BJ (cell line): ENCODE data around the gene TCP11. TPM values are rescaled to one million over a fixed set of nuclear protein-coding genes. Genes with fewer than 3 reads are reported as not detected.

Source experiments
- CTCF ChIA-PET: fragments of 350-600 bp; formaldehyde crosslinking; extraction: SDS; loops from one replicate; lab custom pipeline; 2021; ENCODE audit warnings: antibody characterized with exemption, inconsistent platforms; lab: Yijun Ruan, JAX
- POLR2A ChIA-PET: fragments of 300-600 bp; sonication (Branson Sonifier 250); formaldehyde crosslinking; extraction: SDS; loops from one replicate; lab custom pipeline; 2021; ENCODE audit warnings: antibody characterized with exemption; lab: Charles Lee
- DNase-seq: peaks from one replicate; pipeline ENCODE4 v3.0.0-alpha.2; 2011; ENCODE audit warnings: low read depth
- H3K27me3 ChIP-seq: 2 replicates; pipeline ENCODE4 v1.6.0; 2011; ENCODE audit warnings: low read length; ENCODE audit not compliant: control insufficient read depth, insufficient read depth
- H3K36me3 ChIP-seq: 2 replicates; pipeline ENCODE4 v1.5.1; 2011; ENCODE audit warnings: low read length; ENCODE audit not compliant: control insufficient read depth, insufficient read depth
- H3K4me3 ChIP-seq: 2 replicates; pipeline ENCODE4 v1.5.1; 2011; ENCODE audit warnings: low read depth, mild to moderate bottlenecking, control low read depth, low read length
- polyA plus RNA-seq: library from polyadenylated mRNA; depleted of rRNA; stranded (reverse); fragments of >200 nt; gene quantifications from 2 replicates; pipeline ENCODE4 v1.2.3, GENCODE V29; 2011
- TF ChIP-seq, protein P1 (sequence below): IDR thresholded peaks from 2 replicates; pipeline ENCODE4 v1.5.1; 2011; ENCODE audit warnings: low read depth, mild to moderate bottlenecking, control low read depth, inconsistent platforms, low read length, moderate library complexity; ENCODE audit not compliant: insufficient read depth

Gene TCP11
- polyA plus RNA-seq, 1 experiment = 0.23 TPM

GRCh38 chr6:35173427-35174087, 32.4 kb upstream of the TCP11 start:
- Histone ChIP-seq H3K27me3 (no peaks in the 10 kb centered on the region), H3K36me3 (no peaks in the 10 kb centered on the region), H3K4me3 (no peak overlapping the region)
- ChIA-PET POLR2A (no interaction called here), CTCF (interaction anchor here (1.1 to 1.8 kb wide), 3 partner anchors 12 to 32 kb away, joined by 3 to 6 read pairs (median 4); no protein-coding TSS in a partner anchor)
- no peak for DNase-seq
- TF ChIP-seq, protein P1, sequence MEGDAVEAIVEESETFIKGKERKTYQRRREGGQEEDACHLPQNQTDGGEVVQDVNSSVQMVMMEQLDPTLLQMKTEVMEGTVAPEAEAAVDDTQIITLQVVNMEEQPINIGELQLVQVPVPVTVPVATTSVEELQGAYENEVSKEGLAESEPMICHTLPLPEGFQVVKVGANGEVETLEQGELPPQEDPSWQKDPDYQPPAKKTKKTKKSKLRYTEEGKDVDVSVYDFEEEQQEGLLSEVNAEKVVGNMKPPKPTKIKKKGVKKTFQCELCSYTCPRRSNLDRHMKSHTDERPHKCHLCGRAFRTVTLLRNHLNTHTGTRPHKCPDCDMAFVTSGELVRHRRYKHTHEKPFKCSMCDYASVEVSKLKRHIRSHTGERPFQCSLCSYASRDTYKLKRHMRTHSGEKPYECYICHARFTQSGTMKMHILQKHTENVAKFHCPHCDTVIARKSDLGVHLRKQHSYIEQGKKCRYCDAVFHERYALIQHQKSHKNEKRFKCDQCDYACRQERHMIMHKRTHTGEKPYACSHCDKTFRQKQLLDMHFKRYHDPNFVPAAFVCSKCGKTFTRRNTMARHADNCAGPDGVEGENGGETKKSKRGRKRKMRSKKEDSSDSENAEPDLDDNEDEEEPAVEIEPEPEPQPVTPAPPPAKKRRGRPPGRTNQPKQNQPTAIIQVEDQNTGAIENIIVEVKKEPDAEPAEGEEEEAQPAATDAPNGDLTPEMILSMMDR = no peak

DNA sequence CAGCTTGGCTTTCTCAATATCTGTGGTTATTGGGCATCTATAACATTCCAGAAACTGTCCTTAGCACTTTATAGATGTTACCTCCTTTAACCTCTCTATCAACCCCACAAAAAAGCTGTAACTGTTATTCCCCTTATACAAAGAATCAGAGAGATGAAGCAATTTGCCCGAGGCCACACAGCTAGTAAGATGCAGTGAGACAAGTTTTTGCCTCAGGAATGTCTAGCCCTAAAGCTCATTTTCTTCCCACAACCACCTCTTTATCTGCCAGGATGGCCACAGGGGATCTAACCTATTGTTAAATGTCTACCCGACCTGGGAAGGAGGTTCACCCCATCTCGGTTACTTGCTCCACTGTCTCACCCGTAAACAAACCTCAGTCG, 31.9 kb upstream of the TCP11 start:
- POLR2A ChIA-PET = no interaction called here
- no peak overlapping the region for H3K4me3 ChIP-seq
- no peak for DNase-seq
- TF ChIP-seq, protein P1 = no peak
- H3K27me3 ChIP-seq = no peaks in the 10 kb centered on the region
- CTCF ChIA-PET = interaction anchor here (1.1 to 1.8 kb wide), 3 partner anchors 11 to 32 kb away, joined by 3 to 6 read pairs (median 4); no protein-coding TSS in a partner anchor
- no peaks in the 10 kb centered on the region for H3K36me3 ChIP-seq

DNA sequence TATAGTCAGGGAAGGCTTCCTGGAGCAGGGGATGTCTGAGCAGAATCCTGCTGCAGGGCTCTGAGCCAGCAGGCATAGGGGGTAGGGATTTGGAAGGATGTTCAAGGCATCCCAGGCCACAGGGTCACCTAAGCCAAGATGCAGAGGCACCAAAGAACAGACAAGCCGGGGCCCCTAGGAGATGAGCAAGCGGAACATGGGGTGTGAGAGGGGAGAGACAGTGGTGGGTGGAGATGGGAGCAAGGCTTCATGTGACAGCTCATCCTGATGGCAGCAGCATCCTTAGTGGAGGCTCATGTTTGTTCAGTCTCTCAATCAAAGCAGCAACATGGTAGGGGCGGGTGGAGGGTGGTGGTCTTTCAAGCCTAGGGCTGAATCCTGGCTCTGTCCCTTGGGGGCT, 29.8 kb upstream of the TCP11 start:
- no peak for DNase-seq
- Histone ChIP-seq H3K4me3 (no peak overlapping the region), H3K36me3 (no peaks in the 10 kb centered on the region), H3K27me3 (no peaks in the 10 kb centered on the region)
- POLR2A ChIA-PET = no interaction called here
- TF ChIP-seq, protein P1 = no peak
- CTCF ChIA-PET = interaction anchor here (1.0 to 1.3 kb wide), 3 partner anchors 11 to 184 kb away, joined by 3 to 6 read pairs (median 4); no protein-coding TSS in a partner anchor

DNA sequence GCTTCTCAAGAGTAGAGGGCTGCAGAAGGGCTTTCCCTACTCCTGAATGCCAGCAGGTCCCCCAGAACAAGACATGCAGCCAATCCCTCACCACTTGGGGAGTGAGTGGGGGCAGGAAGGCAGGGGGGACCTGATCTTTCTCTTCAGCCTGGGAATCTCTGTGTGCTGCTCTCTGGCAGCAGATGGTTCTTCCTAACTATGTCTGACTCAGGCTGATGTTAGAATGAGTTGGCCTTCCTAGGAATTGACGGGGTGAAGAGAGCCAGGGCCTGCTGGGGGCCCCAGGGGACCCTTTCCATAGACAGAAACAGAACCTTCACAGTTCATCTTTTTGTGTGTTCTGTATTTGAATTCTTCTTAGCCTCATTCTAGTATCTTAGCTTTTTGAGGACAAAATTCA, 29.0 kb upstream of the TCP11 start:
- Histone ChIP-seq H3K36me3 (no peaks in the 10 kb centered on the region), H3K27me3 (no peaks in the 10 kb centered on the region), H3K4me3 (no peak overlapping the region)
- ChIA-PET POLR2A (no interaction called here), CTCF (interaction anchor here (1.1 kb wide), 1 partner anchor 71 kb away, joined by 3 read pairs; no protein-coding TSS in a partner anchor)
- no peak for DNase-seq
- TF ChIP-seq, protein P1 = no peak

DNA sequence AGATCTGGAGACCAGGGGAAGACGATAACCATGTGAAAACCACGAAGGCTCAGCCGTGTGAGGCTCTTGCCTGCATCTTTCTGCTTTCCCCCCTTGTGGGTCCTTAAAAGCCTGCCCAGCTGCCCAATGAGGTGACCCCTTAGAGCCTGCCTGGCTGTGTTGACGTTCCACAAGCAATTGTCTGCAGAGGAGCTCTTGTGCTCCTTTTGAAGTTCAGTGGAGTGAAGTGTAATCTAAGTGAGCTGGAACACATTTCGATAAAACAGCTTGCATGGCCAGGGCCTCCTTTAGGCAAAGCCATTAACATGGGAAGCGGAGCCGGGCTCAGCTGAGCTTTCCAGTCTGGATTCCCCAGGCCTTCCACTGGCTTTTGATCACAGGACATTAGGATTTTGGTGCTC, 27.3 kb upstream of the TCP11 start:
- TF ChIP-seq, protein P1 = no peak
- ChIA-PET CTCF (interaction anchor here (1.1 to 1.7 kb wide), 4 partner anchors 8 to 37 kb away, joined by 3 to 5 read pairs (median 4); no protein-coding TSS in a partner anchor), POLR2A (no interaction called here)
- Histone ChIP-seq H3K27me3 (no peaks in the 10 kb centered on the region), H3K4me3 (no peak overlapping the region), H3K36me3 (no peaks in the 10 kb centered on the region)
- no peak for DNase-seq
